ENCODE results near the gene FOXN1. TPM values are rescaled to one million over a fixed set of nuclear protein-coding genes. Genes with fewer than 3 reads are reported as not detected.
A peak's percentile ranks its signal among the peaks of the same experiment; 100 is the strongest.

The FOXN1 gene
- total and polyA plus RNA-seq, 8 donors = 0.43 to 9.3 (median 2.4) TPM; not detected in 5

GRCh38 chr17:28507567-28508203, 1.5 kb downstream of the FOXN1 start:
- intact Hi-C loops (cut with DNase I; ENCODE audit: low total_unique reads) = no loop called here
- TF ChIP-seq CTCF (IDR thresholded peaks at IDR 0.05) (no peak), POLR2AphosphoS5 (IDR thresholded peaks at IDR 0.05) (no peak), EP300 (IDR thresholded peaks at IDR 0.05) (no peak), POLR2A (IDR thresholded peaks at IDR 0.05) (no peak)
- H3K27me3 ChIP-seq = peaks cover 8 to 80% (median 44%) of the 10 kb centered on the region in 3 donors
- H3K9me3 ChIP-seq = no peaks in the 10 kb centered on the region
- H3K36me3 ChIP-seq = no peaks in the 10 kb centered on the region
- 26 to 57% (median 27%) methylated on average over 9 to 24 of the region's 24 CpGs for WGBS, 5 donors
- H3K27ac ChIP-seq = no peak overlapping the region
- no peak overlapping the region for H3K4me3 ChIP-seq
- DNase-seq = peak in 1 of 2 donors; percentile 62
- peaks cover 0 to 13% (median 3%) of the 10 kb centered on the region in 4 donors for H3K4me1 ChIP-seq

DNA sequence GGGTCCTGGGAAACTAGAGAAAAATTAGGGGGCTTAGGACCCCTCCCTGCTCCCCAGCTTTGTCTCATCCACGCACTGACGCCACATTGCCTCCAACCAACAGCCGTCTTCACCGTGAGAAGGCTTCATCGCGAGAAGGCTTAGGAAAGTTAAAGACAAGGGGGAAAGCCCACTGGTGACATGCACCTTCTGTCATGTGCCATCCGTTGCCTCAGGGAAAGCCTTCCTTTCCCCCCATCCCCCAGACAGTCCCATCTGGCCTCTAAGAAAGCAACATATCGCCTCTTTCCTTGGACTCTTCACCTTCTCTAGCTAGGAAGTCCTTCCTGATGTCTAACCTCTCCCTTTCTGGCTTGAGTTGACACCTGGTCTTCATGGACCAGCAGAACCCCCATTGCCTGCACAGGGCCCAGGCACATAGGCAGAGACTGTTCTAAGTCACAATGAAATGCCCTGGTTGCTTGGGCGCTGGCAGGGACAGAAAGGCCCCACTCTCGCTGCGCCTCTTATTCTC, 2.1 kb downstream of the FOXN1 start:
- Histone ChIP-seq H3K4me1 (peaks cover 0 to 13% (median 3%) of the 10 kb centered on the region in 4 donors), H3K27ac (no peak overlapping the region), H3K27me3 (peaks cover 8 to 82% (median 45%) of the 10 kb centered on the region in 3 donors), H3K9me3 (no peaks in the 10 kb centered on the region), H3K36me3 (no peaks in the 10 kb centered on the region), H3K4me3 (no peak overlapping the region)
- intact Hi-C loops (cut with DNase I; ENCODE audit: low total_unique reads) = no loop called here
- TF ChIP-seq CTCF (IDR thresholded peaks at IDR 0.05) = no peak
- no peak for TF ChIP-seq POLR2A (IDR thresholded peaks at IDR 0.05)
- no peak for TF ChIP-seq POLR2AphosphoS5 (IDR thresholded peaks at IDR 0.05)
- no peak for DNase-seq
- WGBS, 5 donors = 58 to 77% (median 68%) methylated on average over 10 to 11 of the region's 11 CpGs

DNA sequence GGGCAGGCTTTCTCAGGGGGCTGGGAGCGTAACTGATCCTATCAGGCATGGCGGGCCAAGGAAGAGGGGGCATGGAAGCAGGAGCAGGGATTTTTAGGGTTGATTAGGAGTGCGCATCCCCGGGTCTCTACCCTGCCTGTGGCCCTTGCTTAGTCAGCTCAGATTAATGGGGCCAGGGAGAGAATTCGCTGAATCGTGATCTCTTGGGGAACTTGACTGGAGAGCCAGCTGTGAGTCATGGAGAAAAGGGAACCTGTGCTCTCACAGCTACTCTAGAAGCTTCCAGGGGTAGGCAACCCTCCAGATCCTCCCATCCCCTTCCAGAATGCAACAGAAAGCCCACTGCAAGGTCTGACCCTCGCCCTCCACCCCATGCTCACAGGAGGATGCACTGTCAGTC, 3.6 kb downstream of the FOXN1 start:
- no peaks in the 10 kb centered on the region for H3K9me3 ChIP-seq
- peaks cover 8 to 97% (median 45%) of the 10 kb centered on the region in 3 donors for H3K27me3 ChIP-seq
- H3K4me1 ChIP-seq = peaks cover 0 to 13% (median 7%) of the 10 kb centered on the region in 4 donors
- DNase-seq = no peak
- intact Hi-C loops (cut with DNase I; ENCODE audit: low total_unique reads) = no loop called here
- H3K27ac ChIP-seq = no peak overlapping the region
- no peak overlapping the region for H3K4me3 ChIP-seq
- H3K36me3 ChIP-seq = no peaks in the 10 kb centered on the region
- no peak for TF ChIP-seq POLR2A (IDR thresholded peaks at IDR 0.05)
- TF ChIP-seq POLR2AphosphoS5 (IDR thresholded peaks at IDR 0.05) = no peak
- TF ChIP-seq EP300 (IDR thresholded peaks at IDR 0.05) = no peak
- no peak for TF ChIP-seq CTCF (IDR thresholded peaks at IDR 0.05)
- 71 to 89% (median 77%) methylated on average over 6 to 7 of the region's 7 CpGs for WGBS, 5 donors

- intact Hi-C loops (cut with DNase I; ENCODE audit: low total_unique reads) = no loop called here
- no peak for DNase-seq
- no peak overlapping the region for H3K4me3 ChIP-seq
- H3K27me3 ChIP-seq = peaks cover 8 to 75% (median 36%) of the 10 kb centered on the region in 3 donors
- peaks cover 0 to 13% (median 7%) of the 10 kb centered on the region in 4 donors for H3K4me1 ChIP-seq
- WGBS, 5 donors = 77 to 94% (median 82%) methylated on average over 3 of the region's 3 CpGs
- H3K36me3 ChIP-seq = no peaks in the 10 kb centered on the region
- no peak overlapping the region for H3K27ac ChIP-seq
- TF ChIP-seq POLR2AphosphoS5 (IDR thresholded peaks at IDR 0.05) (no peak), POLR2A (IDR thresholded peaks at IDR 0.05) (no peak), EP300 (IDR thresholded peaks at IDR 0.05) (no peak), CTCF (IDR thresholded peaks at IDR 0.05) (no peak)
- no peaks in the 10 kb centered on the region for H3K9me3 ChIP-seq
Observed at GRCh38 chr17:28511858-28512461, 5.8 kb downstream of the FOXN1 start.

Data from stomach (tissue), 9 donors.